AG04449 (cell line): Measurements from ENCODE around the gene SPRY2.
A peak's percentile ranks its signal among the peaks of the same experiment; 100 is the strongest.

Experiments used
- CTCF ChIA-PET: fragments of 350-600 bp; formaldehyde crosslinking; extraction: SDS; loops from one replicate; lab custom pipeline; 2021; ENCODE audit warnings: antibody characterized with exemption; lab: Yijun Ruan, JAX
- POLR2A ChIA-PET: fragments of 400-600, 350-600 bp; formaldehyde crosslinking; extraction: SDS; loops from one replicate; lab custom pipeline; 2020; ENCODE audit warnings: antibody characterized with exemption, inconsistent platforms; lab: Yijun Ruan, JAX
- DNase-seq: peaks from one replicate; pipeline ENCODE4 v3.0.0-alpha.2; 2010; ENCODE audit warnings: low read depth, low spot score
- H3K4me3 ChIP-seq: 2 replicates; pipeline ENCODE4 v1.5.1; 2011; ENCODE audit warnings: low read depth, mild to moderate bottlenecking, control low read depth, low read length
- TF ChIP-seq, protein P1 (sequence below): IDR thresholded peaks from one replicate; pipeline ENCODE4 v1.5.1; 2011; ENCODE audit warnings: mild to moderate bottlenecking, moderate library complexity, low read length, control low read depth, inconsistent platforms; ENCODE audit not compliant: insufficient read depth; ENCODE audit errors: missing control alignments

The SPRY2 gene, protein sequence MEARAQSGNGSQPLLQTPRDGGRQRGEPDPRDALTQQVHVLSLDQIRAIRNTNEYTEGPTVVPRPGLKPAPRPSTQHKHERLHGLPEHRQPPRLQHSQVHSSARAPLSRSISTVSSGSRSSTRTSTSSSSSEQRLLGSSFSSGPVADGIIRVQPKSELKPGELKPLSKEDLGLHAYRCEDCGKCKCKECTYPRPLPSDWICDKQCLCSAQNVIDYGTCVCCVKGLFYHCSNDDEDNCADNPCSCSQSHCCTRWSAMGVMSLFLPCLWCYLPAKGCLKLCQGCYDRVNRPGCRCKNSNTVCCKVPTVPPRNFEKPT

DNA sequence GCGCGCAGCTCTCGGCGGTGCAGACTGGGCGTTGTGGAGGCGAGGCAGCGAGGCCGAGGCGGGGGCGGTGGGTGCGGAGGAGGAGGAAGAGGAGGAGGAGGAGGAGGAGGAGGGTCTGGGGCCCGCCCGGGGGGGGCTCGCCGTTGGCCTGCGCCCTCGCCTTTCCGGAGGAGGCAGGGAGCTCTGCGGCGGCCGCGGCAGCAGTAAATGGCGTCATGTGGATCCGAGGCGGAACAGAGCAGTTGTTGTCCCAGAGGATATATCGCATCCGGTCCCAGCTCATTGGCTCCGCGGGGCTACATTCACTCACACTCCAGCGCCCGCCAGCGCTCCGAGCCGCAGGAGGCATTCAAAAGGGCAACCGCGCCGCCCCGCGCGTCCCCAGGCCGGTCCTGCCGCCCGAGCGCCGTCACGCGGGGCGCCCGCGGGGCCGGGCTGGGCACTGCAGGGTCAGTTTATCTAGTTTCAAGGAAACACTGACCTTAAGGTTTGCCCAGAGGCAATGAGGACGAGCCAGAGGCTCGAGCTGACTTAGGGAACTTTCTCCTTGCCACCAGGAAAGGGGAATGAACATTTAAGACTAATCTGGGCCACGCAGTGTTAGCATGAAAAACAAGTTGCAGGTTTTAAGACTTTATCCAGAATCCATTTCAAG, at the start of gene SPRY2:
TSS of gene SPRY2 (minus strand) at position 26 of the 655 bp plus-strand sequence. CDS start 3,421 bp downstream, outside the sequence.
- DNase-seq: peak; percentile 81
- ChIA-PET POLR2A (interaction anchor here (0.7 to 4.1 kb wide), 13 partner anchors 19 to 662 kb away, joined by 3 to 29 read pairs (median 6); no protein-coding TSS in a partner anchor), CTCF (interaction anchor here (0.9 to 7.7 kb wide), 13 partner anchors 9 to 676 kb away, joined by 3 to 161 read pairs (median 8); no protein-coding TSS in a partner anchor)
- H3K4me3 ChIP-seq: peak within 1 kb of the TSS; percentile 91
- TF ChIP-seq, protein P1, sequence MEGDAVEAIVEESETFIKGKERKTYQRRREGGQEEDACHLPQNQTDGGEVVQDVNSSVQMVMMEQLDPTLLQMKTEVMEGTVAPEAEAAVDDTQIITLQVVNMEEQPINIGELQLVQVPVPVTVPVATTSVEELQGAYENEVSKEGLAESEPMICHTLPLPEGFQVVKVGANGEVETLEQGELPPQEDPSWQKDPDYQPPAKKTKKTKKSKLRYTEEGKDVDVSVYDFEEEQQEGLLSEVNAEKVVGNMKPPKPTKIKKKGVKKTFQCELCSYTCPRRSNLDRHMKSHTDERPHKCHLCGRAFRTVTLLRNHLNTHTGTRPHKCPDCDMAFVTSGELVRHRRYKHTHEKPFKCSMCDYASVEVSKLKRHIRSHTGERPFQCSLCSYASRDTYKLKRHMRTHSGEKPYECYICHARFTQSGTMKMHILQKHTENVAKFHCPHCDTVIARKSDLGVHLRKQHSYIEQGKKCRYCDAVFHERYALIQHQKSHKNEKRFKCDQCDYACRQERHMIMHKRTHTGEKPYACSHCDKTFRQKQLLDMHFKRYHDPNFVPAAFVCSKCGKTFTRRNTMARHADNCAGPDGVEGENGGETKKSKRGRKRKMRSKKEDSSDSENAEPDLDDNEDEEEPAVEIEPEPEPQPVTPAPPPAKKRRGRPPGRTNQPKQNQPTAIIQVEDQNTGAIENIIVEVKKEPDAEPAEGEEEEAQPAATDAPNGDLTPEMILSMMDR: no peak

DNA sequence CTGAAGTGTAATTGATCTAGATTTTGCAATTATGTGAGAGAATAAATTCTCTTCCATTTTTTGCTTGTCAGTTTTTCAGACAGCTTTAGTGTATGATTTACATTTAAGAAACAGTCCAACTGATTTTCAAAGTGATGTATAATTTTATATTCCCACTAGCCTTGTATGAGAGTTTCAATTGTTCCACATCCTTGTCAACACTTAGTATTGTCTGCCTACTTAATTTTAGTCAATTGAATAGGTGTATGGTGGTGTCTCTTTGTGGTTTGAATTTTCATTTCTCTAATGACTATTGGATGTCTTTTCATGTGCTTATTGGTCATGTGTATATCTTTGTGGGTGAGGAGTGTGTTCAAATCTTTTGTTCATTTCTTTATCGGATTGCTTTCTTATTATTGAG, 49.4 kb upstream of the SPRY2 start:
- ChIA-PET POLR2A (no interaction called here), CTCF (no interaction called here)
- H3K4me3 ChIP-seq: no peak overlapping the region
- no peak for DNase-seq
- TF ChIP-seq, protein P1: no peak

DNA sequence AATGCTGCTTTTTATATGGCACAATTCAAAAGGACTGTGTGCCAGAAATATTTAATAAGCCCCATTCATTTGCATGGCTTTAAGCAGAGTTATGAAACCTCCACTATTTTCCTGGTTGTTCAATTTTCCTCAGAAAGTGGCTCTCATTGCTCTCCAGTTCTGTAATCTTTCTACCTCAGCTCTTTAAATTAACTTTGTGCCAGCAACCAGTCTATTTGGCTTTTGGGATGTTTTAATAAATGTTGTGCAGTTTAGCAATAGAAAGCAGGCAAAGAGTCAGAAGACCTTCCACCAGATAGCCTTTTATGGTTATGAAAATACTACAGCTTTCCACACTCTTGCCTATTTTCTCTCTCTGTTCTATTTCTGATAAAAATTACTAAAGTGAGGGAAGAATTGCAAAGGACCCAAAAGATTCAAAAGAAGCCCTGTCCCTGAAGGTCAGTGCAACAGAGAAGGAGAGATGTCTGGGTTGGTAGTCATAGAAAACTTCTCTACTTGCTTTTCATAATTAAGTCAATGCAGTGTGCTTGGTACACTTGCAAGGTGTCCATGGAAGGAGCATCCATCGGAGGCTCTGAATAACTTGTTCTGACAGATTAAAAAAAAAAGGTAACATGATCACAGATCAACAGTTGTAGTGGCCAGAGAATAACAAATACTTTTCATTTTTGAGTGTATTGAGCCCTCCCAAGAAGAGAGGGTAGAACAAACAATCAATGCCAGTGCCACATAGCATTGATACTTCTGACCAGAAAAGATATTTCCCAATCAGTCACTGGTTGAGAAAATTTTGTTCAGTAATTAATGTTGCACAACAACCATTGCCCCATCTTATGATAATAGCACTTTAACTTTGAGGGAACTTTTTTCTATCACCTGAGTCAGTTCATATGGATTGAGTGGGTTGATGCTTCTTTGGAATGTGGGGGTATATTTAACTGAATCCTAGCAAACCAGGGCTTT, 48.4 kb upstream of the SPRY2 start:
- ChIA-PET POLR2A (no interaction called here), CTCF (interaction anchor here (1.1 kb wide), 1 partner anchor 20 kb away, joined by 3 read pairs; no protein-coding TSS in a partner anchor)
- TF ChIP-seq, protein P1: no peak
- DNase-seq: no peak
- no peak overlapping the region for H3K4me3 ChIP-seq

DNA sequence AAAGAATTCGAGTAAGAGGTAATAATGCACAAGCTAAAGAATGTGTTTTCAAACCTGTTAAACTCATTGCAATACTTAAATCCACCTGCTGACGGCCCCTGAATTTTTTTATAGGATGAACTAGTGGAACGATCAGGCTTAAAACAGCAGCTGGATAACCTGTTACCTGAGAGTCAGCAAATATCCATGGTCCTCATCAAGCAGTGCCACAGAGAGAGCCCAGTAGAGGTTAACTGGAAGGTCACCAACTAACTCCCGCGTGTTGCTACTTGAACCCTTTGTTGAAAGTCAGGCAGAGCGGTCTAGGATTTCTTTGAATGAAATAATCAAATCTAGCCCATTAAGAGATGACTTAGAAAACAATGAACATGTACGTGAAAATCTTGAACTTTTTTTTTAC, 47.6 kb upstream of the SPRY2 start:
- H3K4me3 ChIP-seq: no peak overlapping the region
- no peak for DNase-seq
- TF ChIP-seq, protein P1: no peak
- POLR2A ChIA-PET: no interaction called here
- CTCF ChIA-PET: interaction anchor here (1.1 kb wide), 1 partner anchor 19 kb away, joined by 3 read pairs; no protein-coding TSS in a partner anchor

DNA sequence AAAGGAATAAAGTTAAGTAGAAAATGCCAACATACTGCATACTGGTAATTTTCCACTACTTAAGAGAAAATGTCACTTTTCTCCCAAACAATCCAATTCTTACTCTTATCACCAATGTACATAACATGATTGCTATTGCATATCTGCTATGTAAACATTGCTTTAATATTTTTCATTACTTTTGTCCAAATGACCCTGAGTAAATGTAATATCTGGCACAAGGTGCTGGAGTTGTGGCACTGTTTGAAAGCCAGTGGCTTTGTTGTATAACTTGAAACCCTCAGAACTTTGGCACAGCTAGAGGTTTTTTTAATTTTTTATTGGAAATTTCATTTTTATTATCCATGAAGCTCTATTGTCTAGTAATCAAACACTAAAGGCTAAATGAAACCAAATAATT, 45.7 kb upstream of the SPRY2 start:
- ChIA-PET CTCF (no interaction called here), POLR2A (no interaction called here)
- H3K4me3 ChIP-seq: no peak overlapping the region
- TF ChIP-seq, protein P1: no peak
- DNase-seq: no peak
